IgD-negative memory B cell (primary cell): ENCODE data around the gene MBTD1. TPM values are rescaled to one million over a fixed set of nuclear protein-coding genes. Genes with fewer than 3 reads are reported as not detected.

ENCODE experiments used
- polyA plus RNA-seq: library from polyadenylated mRNA; unstranded; fragments of 300-500 nt; fragmentation: Illumina TruSeq; gene quantifications from one replicate; pipeline ENCODE4 v1.2.3, GENCODE V29; 2021

Gene MBTD1
- polyA plus RNA-seq, 1 donor from 2014 or later: 8.5 TPM

Other genes starting within 250 kb of the MBTD1 start
- 6.1 TPM for gene SPAG9, start 139.2 kb downstream of the MBTD1 start, polyA plus RNA-seq
- 68.4 TPM for gene NME1, start 106.5 kb downstream of the MBTD1 start, polyA plus RNA-seq
- 374 TPM for gene NME2, start 93.6 kb downstream of the MBTD1 start, polyA plus RNA-seq
- 47.0 TPM for gene UTP18, start 497 bp upstream of the MBTD1 start, polyA plus RNA-seq